ENCODE data around the gene FRG2B. TPM values are rescaled to one million over a fixed set of nuclear protein-coding genes. Genes with fewer than 3 reads are reported as not detected.

The FRG2B gene
- total RNA-seq, 1 donor from 2014 or later: not detected

DNA sequence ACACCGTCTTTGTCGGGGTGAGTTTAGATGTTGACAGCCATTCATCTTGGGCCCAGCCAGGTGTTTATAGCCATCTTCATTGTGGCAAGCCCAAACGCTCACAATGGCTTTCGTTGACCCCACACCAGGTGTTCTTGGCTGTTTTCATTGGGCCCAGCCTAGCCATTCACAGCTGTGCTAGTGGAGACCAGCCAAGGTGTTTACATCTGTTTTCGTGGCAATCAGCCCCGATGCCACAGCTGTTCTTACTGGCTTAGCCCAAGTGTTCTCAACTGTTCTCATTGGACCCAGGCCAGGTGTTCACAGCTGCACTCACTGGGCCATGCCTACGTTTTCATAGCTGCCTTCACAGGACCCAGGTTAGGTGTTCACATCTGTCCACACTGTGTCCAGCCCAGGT, 7.7 kb downstream of the FRG2B start:
- no peaks in the 10 kb centered on the region for H3K36me3 ChIP-seq (ENCODE audit: control insufficient read depth, insufficient read depth, low read length)
- TF ChIP-seq, protein P1, sequence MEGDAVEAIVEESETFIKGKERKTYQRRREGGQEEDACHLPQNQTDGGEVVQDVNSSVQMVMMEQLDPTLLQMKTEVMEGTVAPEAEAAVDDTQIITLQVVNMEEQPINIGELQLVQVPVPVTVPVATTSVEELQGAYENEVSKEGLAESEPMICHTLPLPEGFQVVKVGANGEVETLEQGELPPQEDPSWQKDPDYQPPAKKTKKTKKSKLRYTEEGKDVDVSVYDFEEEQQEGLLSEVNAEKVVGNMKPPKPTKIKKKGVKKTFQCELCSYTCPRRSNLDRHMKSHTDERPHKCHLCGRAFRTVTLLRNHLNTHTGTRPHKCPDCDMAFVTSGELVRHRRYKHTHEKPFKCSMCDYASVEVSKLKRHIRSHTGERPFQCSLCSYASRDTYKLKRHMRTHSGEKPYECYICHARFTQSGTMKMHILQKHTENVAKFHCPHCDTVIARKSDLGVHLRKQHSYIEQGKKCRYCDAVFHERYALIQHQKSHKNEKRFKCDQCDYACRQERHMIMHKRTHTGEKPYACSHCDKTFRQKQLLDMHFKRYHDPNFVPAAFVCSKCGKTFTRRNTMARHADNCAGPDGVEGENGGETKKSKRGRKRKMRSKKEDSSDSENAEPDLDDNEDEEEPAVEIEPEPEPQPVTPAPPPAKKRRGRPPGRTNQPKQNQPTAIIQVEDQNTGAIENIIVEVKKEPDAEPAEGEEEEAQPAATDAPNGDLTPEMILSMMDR (IDR thresholded peaks at IDR 0.05; ENCODE audit: insufficient read depth, low read length, severe bottlenecking): no peak
- DNase-seq (ENCODE audit: low read depth) (no peak), FAIRE-seq (no peak)
- no peak overlapping the region for H3K4me3 ChIP-seq (ENCODE audit: low read depth, low read length)
- H3K27me3 ChIP-seq (ENCODE audit: control insufficient read depth, insufficient read depth, low read length): no peaks in the 10 kb centered on the region

DNA sequence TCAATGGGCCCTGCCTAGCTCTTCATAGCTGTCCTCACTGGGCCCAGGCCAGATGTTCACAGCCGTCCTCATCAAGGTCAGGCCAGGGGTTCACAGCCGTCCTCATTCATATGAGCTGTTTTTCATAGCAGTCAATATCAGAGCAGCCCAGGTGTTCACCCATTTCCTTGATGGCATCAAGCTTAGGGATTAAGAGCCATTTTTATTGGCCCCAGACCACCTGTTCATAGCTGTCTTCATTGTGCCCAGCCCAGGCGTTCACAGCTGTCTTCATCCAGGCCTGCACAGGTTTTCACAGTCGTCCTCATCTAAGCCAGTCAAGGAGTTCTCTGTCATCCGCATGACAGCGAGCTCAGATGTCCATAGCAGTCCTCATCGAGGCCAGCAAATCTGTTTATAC, 9.4 kb downstream of the FRG2B start:
- DNase-seq (ENCODE audit: low read depth) (no peak), FAIRE-seq (no peak)
- H3K36me3 ChIP-seq (ENCODE audit: control insufficient read depth, insufficient read depth, low read length): no peaks in the 10 kb centered on the region
- no peaks in the 10 kb centered on the region for H3K27me3 ChIP-seq (ENCODE audit: control insufficient read depth, insufficient read depth, low read length)
- H3K4me3 ChIP-seq (ENCODE audit: low read depth, low read length): no peak overlapping the region
- TF ChIP-seq, protein P1 (IDR thresholded peaks at IDR 0.05; ENCODE audit: insufficient read depth, low read length, severe bottlenecking): no peak

DNA sequence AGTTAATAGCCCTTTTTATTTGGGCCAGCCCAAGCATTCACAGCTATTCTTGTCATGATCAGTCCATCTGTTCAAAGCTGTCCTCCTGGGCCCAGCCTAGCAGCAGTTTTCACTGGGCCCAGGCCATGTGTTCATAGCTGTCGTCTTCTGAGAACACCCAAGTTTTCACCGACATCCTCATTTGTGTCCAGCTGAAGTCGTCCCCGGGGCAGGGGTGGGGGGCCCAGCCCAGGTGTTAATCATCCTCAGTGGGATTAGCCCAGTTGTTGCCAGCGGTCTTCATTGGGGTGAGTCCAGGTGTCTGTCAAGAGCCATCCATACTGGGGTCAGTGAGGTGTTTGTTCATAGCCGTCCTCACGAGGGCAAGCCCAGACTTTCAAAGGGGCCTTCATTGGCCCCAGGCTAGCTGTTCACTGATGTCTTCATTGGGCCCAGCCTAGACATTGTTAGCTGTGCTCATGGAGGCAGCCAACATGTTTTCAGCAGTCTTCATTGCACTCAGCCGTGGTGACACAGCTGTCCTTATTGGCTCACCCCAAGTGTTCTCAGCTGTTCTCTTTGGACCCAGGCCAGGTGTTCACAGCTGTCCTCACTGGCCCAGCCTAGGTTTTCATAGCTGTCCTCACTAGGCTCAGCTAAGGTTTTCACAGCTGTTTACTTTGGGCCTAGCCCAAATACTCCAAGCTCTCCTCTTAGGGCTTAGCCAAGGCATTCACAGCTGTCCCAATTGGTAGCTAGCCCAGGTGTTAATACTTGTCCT, 10.0 kb downstream of the FRG2B start:
- H3K27me3 ChIP-seq (ENCODE audit: control insufficient read depth, insufficient read depth, low read length): no peaks in the 10 kb centered on the region
- TF ChIP-seq, protein P1 (IDR thresholded peaks at IDR 0.05; ENCODE audit: insufficient read depth, low read length, severe bottlenecking): no peak
- no peak overlapping the region for H3K4me3 ChIP-seq (ENCODE audit: low read depth, low read length)
- FAIRE-seq (no peak), DNase-seq (ENCODE audit: low read depth) (no peak)
- H3K36me3 ChIP-seq (ENCODE audit: control insufficient read depth, insufficient read depth, low read length): no peaks in the 10 kb centered on the region

DNA sequence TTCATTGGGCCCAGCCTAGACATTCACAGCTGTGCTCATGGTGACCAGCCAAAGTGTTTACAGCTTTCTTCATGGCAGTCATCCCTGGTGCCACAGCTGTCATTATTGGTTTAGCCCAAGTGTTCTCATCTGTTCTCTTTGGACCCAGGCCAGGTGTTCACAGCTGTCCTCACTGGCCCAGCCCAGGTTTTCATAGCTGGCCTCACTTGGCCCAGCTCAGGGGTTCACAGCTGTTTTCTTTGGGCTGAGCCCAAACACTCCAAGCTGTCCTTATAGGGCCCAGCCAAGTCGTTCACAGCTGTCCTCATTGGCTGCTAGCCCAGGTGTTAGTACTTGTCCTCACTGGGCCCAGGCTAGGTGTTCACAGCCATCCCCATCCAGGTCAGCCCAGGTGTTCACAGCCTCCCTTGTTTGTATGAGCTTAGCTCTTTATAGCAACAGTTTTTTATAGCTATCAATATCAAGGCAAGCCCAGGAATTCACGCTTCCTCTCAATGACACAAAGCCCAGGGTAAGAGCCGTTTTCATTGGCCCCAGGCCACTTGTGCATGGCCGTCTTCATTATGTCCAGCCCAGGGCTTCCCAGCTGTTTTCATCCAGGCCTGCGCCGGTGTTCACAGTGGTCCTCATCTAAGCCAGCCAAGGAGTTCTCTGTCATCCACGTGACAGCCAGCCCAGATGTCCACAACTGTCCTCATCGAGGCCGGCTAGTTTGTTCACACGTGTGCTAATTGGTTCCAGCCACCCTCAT, 11.6 kb downstream of the FRG2B start:
- FAIRE-seq: peak; percentile 40
- TF ChIP-seq, protein P1 (IDR thresholded peaks at IDR 0.05; ENCODE audit: insufficient read depth, low read length, severe bottlenecking): no peak

DNA sequence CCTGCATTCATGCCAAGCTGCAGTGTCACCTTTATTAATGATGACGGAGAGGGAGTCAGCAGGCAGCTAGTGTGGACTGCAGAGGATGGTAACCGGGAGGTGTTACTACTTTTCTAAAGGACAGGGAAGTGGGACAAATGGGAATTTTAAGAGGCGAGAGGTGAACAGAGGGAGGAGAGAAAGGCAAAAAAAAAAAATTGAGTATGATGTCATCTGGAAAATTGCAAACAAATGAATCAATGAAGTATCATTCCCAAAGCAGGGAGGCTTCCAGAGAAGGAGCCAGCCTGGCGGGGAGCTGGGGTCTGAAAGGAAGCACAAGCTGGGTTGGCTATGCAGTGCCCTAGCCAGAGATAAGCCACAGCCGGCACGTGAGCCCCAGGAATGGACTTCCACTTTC, 12.9 kb downstream of the FRG2B start:
- no peaks in the 10 kb centered on the region for H3K27me3 ChIP-seq (ENCODE audit: control insufficient read depth, insufficient read depth, low read length)
- no peak for DNase-seq (ENCODE audit: low read depth)
- TF ChIP-seq, protein P1 (IDR thresholded peaks at IDR 0.05; ENCODE audit: insufficient read depth, low read length, severe bottlenecking): no peak
- no peaks in the 10 kb centered on the region for H3K36me3 ChIP-seq (ENCODE audit: control insufficient read depth, insufficient read depth, low read length)
- no peak for FAIRE-seq
- H3K4me3 ChIP-seq (ENCODE audit: low read depth, low read length): no peak overlapping the region

More for the DNA sequence above, 11.6 kb downstream of the FRG2B start:
- Histone ChIP-seq H3K36me3 (ENCODE audit: control insufficient read depth, insufficient read depth, low read length) (no peaks in the 10 kb centered on the region), H3K4me3 (ENCODE audit: low read depth, low read length) (no peak overlapping the region), H3K27me3 (ENCODE audit: control insufficient read depth, insufficient read depth, low read length) (no peaks in the 10 kb centered on the region)
- DNase-seq (ENCODE audit: low read depth): no peak
